ENCODE measurements around the gene ADAMTS18. TPM values are rescaled to one million over a fixed set of nuclear protein-coding genes. Genes with fewer than 3 reads are reported as not detected.

ADAMTS18 gene
- total and polyA plus RNA-seq, 9 of the 15 experiments (the other 6 are each of a cell fraction or from before 2014, with no cell fraction given): not detected

- ChIA-PET POLR2A (interaction anchor here (1.2 kb wide), 1 partner anchor 14 kb away, joined by 3 read pairs; no protein-coding TSS in a partner anchor), CTCF (ENCODE audit: low intra/inter-chr PET ratio) (no interaction called here)
- H3K36me3 ChIP-seq (ENCODE audit: control insufficient read depth, insufficient read depth, low read length): no peaks in the 10 kb centered on the region
- H3K4me2 ChIP-seq (ENCODE audit: insufficient read depth, low read length): no peak overlapping the region
- TF ChIP-seq CCNT2 (IDR thresholded peaks at IDR 0.05; ENCODE audit: borderline replicate concordance, extremely low read depth, insufficient read length, low read depth, low read length): no peak
- no peak for TF ChIP-seq HNRNPH1 (optimal IDR thresholded peaks at IDR 0.05; ENCODE audit: low read depth, low read length)
- no peak for TF ChIP-seq CREM (IDR thresholded peaks at IDR 0.05; ENCODE audit: low read depth)
- TF ChIP-seq DNMT1 (IDR thresholded peaks at IDR 0.05): no peak
- no peak for TF ChIP-seq MCM3 (IDR thresholded peaks at IDR 0.05)
- TF ChIP-seq SRSF1 (IDR thresholded peaks at IDR 0.05; ENCODE audit: low read depth, low read length): no peak
- TF ChIP-seq BHLHE40 (IDR thresholded peaks at IDR 0.05; ENCODE audit: low read length): no peak
- no peak for TF ChIP-seq ZNF561 (CRISPR knock-in tag; conservative IDR thresholded peaks at IDR 0.05)
- no peak for TF ChIP-seq MCM2 (IDR thresholded peaks at IDR 0.05; ENCODE audit: low read depth)
- no TSS peak for BruUV-seq (replicated peaks)
- in situ Hi-C loops (cut with MboI): no loop called here
- no peak for DNase-seq (ENCODE audit: extremely low read depth in 1 of 4, low spot score in 3 of 4)
- no peaks in the 10 kb centered on the region for H3K4me1 ChIP-seq (replicated peaks in 1 of 2; ENCODE audit: control insufficient read depth in 2 of 2, insufficient read depth in 2 of 2, low read length in 2 of 2)
- peaks cover 2 to 19% of the 10 kb centered on the region in 2 experiments; a peak in 1 of 5 replicates for H3K27me3 ChIP-seq (ENCODE audit: control insufficient read depth in 2 of 2, insufficient read depth in 2 of 2, low read length in 2 of 2)
- no peak overlapping the region for H3K9ac ChIP-seq (ENCODE audit: insufficient read depth in 1 of 2, low read depth in 2 of 2, low read length in 2 of 2)
- H3K4me3 ChIP-seq: no peak overlapping the region
- intact Hi-C loops (cut with micrococcal nuclease): no loop called here
- no peaks in the 10 kb centered on the region for H3K79me2 ChIP-seq (ENCODE audit: control insufficient read depth, insufficient read depth, low read length)
- H3K27ac ChIP-seq (ENCODE audit: extremely low read depth, low read depth, low read length): no peak overlapping the region
- ATAC-seq: no peak
- no peak for FAIRE-seq
- WGBS (ENCODE audit: insufficient coverage, low coverage, missing lambda C conversion rate): 8% methylated on average over 16 of the region's 20 CpGs
- no peaks in the 10 kb centered on the region for H3K9me3 ChIP-seq (replicated peaks; ENCODE audit: control insufficient read depth, insufficient read depth, low read depth, low read length)
- H2AFZ ChIP-seq (ENCODE audit: low read depth, low read length): no peak overlapping the region
- no peaks in the 10 kb centered on the region for H4K20me1 ChIP-seq (replicated peaks; ENCODE audit: control insufficient read depth, insufficient read depth, low read length)
- no peaks in the 10 kb centered on the region for H3K9me1 ChIP-seq (ENCODE audit: control insufficient read depth, insufficient read depth, low read length)
Measured at GRCh38 chr16:77435272-77435820, 512 bp upstream of the ADAMTS18 start.
